ENCODE data around the gene EMP3.
"Not testable (repeated sequence)": the region's sequence is repeated elsewhere in the genome, so short reads cannot be mapped to it uniquely, and the experiment has no call there.

The EMP3 gene

GRCh38 chr19:48348045-48348444 lies 22.7 kb downstream of the EMP3 start:
- DNase-seq (ENCODE audit: low spot score): no peak

- DNase-seq (ENCODE audit: low spot score): no peak
These were observed 23.4 kb downstream of the EMP3 start for GRCh38 chr19:48348737-48349136.

- DNase-seq (ENCODE audit: low spot score): no peak
These were observed 25.5 kb downstream of the EMP3 start for GRCh38 chr19:48350856-48351255.

- DNase-seq (ENCODE audit: low spot score): peak; percentile 77
These were observed 26.0 kb downstream of the EMP3 start for GRCh38 chr19:48351341-48351752.

GRCh38 chr19:48353677-48354076 lies 28.3 kb downstream of the EMP3 start:
- DNase-seq (ENCODE audit: low spot score): no peak

GRCh38 chr19:48354332-48354992 lies 29.1 kb downstream of the EMP3 start:
- DNase-seq (ENCODE audit: low spot score): peak; percentile 88

GRCh38 chr19:48355365-48355954 lies 30.1 kb downstream of the EMP3 start:
- DNase-seq (ENCODE audit: low spot score): no peak

- DNase-seq (ENCODE audit: low spot score): no peak
These were observed 33.8 kb downstream of the EMP3 start for GRCh38 chr19:48359123-48359522.

GRCh38 chr19:48361912-48362311 lies 36.6 kb downstream of the EMP3 start:
- DNase-seq (ENCODE audit: low spot score): no peak

- DNase-seq (ENCODE audit: low spot score): peak; percentile 90
These were observed 37.6 kb downstream of the EMP3 start for GRCh38 chr19:48362716-48363499.

- DNase-seq (ENCODE audit: low spot score): peak; percentile 43
These were observed 38.1 kb downstream of the EMP3 start for GRCh38 chr19:48363500-48363809.

- peak; percentile 97 for DNase-seq (ENCODE audit: low spot score)
These were observed 38.7 kb downstream of the EMP3 start, which contains the start of the genes SYNGR4 and TMEM143 for GRCh38 chr19:48363810-48364597. Gene SYNGR4 (plus strand): TSS chr19:48364367. CDS start chr19:48365843, 1,476 bp downstream. Gene TMEM143 (minus strand): TSS chr19:48363940. CDS start chr19:48363920, 20 bp downstream.

GRCh38 chr19:48364598-48365348 lies 39.4 kb downstream of the EMP3 start:
- DNase-seq (ENCODE audit: low spot score): no peak

GRCh38 chr19:48365602-48366001 lies 40.2 kb downstream of the EMP3 start:
- no peak for DNase-seq (ENCODE audit: low spot score)

GRCh38 chr19:48367855-48368254 lies 42.5 kb downstream of the EMP3 start:
- DNase-seq (ENCODE audit: low spot score): no peak

- DNase-seq (ENCODE audit: low spot score): no peak
These were observed 43.6 kb downstream of the EMP3 start for GRCh38 chr19:48368936-48369335.

GRCh38 chr19:48370955-48371354 lies 45.6 kb downstream of the EMP3 start:
- DNase-seq (ENCODE audit: low spot score): no peak

GRCh38 chr19:48371367-48371766 lies 46.0 kb downstream of the EMP3 start:
- no peak for DNase-seq (ENCODE audit: low spot score)

- DNase-seq (ENCODE audit: low spot score): not testable (repeated sequence)
These were observed 46.4 kb downstream of the EMP3 start for GRCh38 chr19:48371771-48372170.

GRCh38 chr19:48372904-48373303 lies 47.6 kb downstream of the EMP3 start:
- no peak for DNase-seq (ENCODE audit: low spot score)

GRCh38 chr19:48373567-48373966 lies 48.2 kb downstream of the EMP3 start:
- DNase-seq (ENCODE audit: low spot score): no peak

GRCh38 chr19:48378194-48378570 lies 52.8 kb downstream of the EMP3 start:
- no peak for DNase-seq (ENCODE audit: low spot score)
